NCI-H2196 treated with DMSO at 0.1 percent for 48 hours (cell line): ENCODE data around the gene CDH23.

Experiments used
- DNase-seq: peaks from one replicate; lab custom pipeline; 2025; ENCODE audit not compliant: unreplicated experiment; lab: John Stamatoyannopoulos, UW

Gene CDH23

DNA sequence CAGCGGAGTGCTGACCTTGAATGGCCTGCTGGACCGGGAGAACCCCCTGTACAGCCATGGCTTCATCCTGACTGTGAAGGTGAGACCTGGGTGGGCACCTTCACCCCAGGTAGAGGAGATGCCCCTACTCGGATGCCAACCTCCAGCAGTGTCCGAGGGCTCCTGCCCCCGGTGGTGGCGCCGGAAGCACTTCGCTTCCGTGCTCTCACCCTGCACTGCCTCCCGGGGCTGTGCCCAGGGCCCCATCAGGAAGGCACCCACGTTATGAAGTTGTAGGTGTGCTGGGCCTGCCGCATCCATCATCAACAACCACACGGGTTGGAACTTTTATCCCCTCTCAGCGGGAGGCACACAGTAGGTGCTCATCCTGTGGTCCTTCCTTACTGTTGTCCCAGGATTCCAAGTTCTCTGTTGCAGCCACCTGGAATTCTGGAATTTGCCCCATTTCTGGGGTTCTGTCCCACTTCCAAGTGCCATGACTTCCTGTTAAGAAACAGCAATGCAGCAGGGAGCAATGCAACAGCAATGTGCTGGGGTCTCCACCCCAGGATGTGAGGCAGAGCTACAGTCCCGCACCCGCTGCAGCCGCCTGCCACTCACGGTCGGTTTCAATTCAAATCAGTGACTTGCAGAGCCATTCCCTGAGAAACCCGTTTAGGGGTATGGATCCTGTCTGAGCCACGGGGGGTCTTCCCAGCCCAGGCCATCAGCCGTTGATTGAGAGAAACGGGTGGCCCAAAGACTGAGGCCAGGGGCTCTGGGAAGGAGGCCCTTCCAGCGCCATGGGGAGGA lies 219.0 kb downstream of the CDH23 start:
- no peak for DNase-seq

DNA sequence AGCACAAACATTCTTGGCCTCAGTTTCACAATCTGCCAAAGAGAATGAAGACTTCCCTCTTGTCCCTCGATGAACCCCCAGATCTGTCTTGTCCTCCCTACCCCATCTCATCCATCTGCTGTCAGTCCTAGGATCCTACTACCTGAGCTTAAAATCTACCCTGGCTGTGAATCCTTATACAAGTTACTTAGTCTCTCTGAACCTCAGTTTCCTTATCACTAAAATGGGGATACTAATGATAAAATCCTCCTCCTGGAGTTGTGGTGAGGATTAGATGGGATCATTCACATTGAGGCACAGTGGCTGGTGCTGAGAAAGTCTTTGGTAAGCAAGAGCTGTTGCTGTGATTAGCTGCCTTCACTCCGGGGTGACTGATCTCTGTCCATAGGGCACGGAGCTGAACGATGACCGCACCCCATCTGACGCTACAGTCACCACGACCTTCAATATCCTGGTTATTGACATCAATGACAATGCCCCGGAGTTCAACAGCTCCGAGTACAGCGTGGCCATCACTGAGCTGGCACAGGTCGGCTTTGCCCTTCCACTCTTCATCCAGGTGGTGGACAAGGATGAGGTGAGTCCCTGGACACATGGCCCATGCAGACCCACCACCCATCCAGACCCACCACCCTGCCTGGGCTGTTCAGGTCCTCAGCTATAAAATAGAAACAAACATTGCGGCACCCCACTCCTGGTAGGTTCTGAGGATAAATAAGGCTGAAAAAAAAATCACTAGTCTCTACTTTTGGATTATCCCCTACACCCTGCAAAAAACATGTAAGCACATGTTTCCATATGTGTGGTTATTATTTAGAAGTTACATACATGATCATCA lies 220.3 kb downstream of the CDH23 start:
- DNase-seq, result no peak

DNA sequence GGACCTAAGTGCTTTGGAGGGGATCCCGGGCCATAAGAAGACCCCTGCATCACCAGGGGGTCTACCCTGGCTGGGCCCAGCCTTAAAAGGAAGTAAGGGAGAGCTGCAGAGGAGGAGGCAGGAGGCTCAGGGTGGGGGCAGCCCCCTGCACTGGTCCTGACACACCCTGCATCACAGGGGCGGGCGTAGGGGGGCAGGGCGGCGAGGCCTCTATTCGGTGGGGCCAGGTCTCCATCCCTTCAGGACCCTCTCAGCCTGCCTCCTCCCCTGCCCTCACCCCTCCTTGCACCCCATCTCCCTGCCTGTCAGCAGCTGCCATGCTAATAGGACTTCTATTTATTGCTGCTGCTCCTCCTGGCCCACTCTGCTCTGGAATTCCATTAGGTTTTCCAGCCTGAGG lies 221.5 kb downstream of the CDH23 start:
- no peak for DNase-seq

DNA sequence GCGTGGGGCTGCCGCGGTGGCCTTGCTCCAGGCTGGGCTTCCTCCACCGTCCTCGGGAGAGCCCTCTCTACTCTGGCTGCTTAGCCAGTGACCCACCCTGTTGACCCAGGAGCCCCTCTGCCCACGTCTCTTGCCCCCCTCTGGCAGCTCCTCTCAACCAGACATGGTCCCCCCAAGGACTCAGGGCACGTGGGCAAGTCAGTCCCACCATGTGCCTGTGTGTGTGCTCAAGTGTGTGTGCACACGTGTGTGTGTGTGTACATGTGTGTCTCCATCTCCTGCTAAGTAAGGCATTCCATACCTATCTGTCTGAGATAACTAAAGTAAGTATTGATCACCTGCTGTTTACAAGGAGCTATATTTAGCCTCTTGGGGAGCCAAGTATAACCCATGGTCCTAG lies 221.9 kb downstream of the CDH23 start:
- no peak for DNase-seq

DNA sequence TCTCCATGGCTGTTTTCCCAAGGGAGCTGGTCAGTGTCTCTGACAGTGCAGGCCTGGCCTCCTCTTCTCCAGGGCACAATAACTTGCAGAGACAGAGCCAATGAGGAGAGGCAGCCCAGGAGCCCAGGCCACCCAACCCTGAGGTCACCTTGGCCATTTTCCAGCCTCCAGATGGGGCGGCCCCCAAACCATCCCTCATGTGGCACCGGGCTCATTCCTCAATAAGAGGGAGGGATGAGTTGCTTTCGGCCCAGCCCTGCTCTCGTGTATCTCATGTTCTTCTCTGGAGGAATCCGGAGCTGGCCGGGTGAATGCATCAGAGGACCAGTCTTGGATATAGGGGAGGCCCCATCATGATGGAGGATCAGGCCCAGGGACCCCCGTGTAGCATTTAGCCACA lies 223.9 kb downstream of the CDH23 start:
- no peak for DNase-seq

DNA sequence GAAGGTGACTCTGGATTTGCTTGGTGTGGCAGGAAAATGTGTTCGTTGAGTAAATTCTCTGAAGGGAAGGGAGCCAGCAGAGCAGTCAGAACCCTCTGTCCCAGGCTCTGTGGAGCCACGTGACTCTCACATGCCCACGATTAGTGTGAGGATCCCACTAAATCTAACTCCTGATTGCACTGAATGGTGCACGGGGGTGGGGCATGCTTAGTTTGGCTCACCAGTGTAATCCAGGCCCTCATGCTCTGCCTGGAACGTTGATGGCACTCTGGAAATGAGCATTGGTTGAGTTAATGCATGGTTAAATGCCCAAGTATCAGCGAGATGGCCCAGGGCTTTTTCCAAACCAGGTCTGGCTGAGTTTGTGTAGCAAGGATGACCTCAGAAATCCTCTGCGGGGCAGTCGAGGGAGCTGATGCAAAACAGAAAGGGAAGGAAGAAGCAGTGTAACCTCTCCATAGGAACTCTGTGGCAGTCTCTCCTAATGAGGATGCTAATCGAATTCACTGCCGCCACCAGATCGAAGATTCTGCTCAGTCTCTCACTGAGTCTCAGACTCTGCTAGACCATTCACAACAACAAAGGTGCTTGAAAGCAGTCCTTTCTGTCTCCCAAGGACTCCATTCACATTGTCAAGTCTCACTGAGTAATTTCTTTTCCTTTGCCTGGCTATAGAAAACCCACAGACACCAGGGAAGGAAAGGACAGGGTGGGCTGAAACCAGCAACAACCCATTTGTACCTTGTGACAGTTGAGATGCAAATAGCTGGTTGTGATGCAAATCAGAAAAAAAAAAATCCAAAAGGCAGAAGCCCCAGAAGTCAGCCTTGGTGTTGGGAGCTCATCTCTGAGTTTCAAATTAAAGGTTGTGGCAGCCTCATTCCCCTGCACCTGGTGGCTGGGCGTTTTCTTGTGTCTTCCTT lies 224.8 kb downstream of the CDH23 start:
- DNase-seq, result no peak

DNA sequence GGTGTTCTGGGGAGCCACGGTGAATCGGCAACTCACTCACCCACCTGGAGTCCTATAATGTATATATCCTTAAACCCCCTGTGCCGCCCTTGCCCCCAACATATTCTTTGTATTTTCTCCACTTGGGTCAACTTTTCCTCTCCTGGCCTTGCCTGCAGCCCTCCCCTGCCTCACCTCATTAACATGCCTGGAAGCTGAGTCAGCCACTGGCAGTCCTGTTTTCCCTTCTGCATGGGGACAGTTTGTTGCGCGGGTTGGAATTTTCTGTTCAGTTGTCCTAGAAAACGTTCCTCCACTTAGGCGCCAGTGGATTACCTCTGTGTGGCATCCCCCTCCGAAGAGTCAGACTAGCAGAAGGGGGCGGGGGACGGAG lies 225.4 kb downstream of the CDH23 start:
- no peak for DNase-seq

DNA sequence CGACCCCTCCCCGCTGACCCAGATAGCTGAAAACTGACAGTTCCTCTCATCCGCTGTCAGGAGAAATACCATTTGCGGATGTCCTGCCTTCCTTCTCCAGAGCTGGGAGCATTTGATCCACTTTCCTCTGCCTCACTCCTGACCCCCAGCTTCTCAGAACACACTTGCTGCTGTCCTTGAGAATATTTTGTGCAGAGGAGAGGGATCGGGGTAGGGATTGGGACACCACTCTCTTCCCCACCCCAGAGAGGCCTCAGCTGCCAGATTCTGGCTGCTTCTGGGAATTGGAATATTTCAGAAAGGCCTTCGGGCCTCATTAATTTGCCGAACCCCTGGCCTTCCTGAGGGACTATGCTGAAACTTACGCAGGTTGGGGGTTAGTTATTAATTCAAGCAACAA lies 225.9 kb downstream of the CDH23 start:
- DNase-seq, result no peak

DNA sequence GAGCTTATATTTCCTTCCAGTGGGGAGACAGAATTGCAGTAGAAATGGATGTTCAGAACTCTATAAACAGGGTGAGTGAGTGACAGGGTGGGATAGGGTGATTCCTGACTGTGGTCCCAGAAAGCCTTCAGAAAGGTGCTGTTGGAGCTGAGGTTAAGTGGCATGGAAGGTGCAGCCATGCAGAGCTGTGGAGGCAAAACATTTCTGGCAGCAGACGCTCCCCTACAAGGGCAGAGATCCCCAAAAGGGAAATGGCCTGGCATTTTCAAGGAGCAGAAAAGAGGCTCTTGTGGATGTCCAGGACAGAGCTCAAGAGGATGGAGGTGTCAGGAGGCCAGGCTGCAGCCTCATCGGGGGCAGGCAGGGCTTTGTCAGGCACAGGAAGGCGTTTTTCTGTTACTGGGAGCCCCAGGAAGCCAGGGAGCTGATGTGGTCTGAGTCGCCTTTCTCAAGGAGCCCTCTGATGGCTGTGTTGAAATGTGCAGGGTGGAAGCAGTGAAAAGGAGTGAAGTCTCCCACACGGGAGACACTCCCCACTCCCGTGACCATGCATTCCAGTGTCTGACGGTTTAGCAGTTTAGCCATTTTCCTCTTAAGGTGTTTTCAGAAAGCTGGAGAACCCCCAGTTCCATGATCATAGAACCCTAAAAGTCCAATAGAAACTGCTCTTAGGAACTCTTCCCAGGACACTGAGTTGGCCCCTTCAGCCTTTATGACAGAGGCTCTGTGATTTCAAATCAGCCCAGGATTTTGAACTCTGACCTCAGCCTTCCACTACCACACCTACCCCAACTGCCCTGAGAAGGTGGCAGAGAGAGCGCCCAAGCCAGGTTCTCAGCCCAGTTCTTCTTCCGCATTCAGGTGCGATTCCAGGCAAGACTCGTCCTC lies 226.6 kb downstream of the CDH23 start:
- no peak for DNase-seq

DNA sequence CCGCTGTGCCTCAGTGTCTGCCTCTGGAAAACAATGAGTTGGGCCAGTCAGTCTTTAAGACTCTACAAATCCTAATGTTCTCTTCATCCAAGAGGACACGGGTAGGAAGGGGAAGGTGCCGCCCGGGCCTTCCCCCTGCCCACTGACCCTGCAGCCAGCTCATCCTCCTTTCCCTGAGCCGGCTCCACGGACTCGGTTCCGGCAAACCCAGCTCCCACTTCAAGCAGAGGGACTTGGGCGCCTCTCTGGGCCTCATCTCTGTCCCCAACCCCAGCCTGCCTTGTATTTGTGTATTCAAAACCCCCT lies 227.2 kb downstream of the CDH23 start:
- no peak for DNase-seq

DNA sequence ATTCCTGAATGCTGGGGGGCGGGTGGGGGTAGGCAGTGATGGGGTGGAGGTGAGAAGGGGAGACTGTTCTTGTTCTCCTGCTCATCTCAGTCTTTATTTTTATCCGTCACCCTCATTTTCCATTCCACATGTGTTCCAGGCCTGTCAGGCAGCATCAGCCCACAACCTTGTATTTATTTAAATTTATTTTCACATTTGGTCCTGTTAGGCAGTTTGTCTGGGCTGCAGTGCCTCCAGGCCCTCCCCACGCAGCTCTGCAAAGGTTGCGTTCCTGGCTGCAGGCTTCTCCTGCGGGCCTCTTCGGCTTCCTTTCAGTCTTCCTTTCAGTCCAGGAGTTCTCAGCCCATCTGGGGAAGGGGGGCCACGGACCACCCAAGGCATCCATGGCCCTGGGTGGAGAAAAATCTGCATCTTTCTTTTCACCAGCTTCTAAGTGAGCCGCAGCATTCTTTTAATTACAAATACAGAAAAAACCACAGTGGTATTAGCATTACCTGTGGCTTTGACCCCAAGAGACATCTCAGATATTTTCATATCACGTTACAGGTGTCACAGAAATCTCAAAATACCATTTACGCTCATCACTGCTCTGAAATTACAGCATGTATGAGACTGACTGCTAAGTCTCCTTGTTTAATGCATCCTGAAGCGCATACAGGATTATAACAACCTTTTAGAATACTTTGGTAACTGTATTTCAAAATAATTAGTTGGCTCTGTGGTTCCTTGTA lies 228.9 kb downstream of the CDH23 start:
- DNase-seq, result no peak

DNA sequence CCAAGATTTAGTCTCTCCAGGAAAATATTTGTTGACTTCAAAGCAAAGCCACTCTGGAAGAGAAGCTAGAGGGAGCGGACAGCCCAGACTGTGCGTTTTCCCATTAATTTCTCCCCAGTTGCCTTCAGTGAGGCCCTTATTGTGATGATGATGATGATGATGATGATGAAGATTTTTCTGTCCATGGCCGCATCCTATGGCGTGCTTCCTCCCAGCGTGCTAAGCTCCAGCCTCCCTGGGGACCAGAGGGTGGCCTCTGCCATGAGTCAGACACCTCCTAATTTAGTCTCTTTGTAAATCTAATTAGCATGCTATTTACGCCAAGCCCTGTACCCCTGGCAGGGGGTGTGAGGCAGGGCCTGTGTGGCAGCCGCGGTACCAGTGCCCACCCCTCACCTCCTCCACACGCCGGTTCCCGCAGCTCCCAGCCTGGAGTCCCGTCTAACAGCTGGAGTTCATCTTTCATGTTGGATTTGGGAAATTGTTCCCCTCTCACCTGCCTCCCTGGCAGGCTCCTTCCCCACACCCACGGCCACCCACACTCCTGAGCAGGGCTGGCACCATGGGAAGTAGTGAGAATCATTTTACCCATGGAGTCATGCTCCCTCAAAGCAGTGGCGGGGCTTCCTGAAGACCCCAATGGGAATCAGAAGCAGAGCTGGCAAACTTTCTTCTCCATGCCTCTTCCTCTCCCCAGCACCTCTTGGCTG lies 230.7 kb downstream of the CDH23 start:
- DNase-seq, result no peak

DNA sequence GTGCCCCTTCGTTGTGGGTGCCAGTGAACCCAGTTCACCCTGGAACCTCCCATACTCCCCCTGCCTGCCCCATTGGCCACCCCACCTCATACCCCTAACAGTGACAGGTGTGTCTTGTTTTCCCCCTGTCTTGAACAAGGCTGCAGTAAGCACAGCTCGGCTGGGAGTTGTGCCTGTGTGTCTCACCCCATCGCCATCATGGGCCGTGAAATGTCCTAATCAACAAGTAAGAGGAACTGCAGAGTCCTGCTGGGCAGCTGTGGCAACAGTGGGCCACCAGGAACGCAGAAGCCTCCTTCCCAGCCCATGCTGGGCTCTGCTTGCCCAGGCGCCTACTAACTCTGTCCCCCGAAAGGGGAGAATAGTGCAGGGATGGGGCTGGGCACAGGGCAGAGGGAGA lies 231.2 kb downstream of the CDH23 start:
- DNase-seq, result no peak

DNA sequence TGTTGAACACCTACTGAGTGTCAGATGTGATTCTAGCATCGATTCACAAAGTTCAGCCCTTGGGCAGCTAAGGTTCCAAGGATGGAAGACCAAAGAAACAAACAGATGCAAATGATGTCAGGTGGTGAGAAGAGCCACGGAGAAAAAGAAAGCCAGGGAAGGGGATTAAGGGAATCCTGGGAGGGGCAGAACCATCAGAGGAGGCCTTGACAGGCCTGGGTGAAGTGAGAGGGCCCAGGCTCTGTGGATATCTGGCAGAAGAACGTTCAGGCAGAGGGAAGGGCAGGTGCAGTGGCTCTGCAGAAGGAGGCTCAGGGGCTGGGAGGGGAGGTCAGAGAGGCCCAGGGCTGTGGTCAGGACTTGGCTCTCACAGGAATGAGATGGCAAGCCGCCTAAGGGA lies 232.4 kb downstream of the CDH23 start:
- DNase-seq, result no peak

DNA sequence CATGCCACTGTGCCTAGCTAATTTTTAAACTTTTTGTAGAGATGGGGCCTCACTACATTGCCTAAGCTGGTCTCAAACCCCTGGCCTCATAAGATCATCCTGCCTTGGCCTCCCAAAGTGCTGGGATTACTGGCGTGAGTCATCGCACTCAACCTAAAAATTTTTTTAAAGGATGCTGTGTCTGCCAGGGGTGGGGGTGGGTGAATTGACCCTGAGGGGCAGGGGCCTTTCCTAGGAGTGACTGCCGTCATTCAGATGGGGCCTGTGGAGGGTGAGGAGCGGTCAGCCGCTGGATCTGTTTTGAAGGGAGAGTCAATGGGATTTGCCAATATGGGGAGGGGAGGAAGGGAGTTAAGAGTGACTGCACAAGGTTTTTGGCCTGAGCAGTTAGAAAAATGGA lies 233.4 kb downstream of the CDH23 start:
- no peak for DNase-seq

DNA sequence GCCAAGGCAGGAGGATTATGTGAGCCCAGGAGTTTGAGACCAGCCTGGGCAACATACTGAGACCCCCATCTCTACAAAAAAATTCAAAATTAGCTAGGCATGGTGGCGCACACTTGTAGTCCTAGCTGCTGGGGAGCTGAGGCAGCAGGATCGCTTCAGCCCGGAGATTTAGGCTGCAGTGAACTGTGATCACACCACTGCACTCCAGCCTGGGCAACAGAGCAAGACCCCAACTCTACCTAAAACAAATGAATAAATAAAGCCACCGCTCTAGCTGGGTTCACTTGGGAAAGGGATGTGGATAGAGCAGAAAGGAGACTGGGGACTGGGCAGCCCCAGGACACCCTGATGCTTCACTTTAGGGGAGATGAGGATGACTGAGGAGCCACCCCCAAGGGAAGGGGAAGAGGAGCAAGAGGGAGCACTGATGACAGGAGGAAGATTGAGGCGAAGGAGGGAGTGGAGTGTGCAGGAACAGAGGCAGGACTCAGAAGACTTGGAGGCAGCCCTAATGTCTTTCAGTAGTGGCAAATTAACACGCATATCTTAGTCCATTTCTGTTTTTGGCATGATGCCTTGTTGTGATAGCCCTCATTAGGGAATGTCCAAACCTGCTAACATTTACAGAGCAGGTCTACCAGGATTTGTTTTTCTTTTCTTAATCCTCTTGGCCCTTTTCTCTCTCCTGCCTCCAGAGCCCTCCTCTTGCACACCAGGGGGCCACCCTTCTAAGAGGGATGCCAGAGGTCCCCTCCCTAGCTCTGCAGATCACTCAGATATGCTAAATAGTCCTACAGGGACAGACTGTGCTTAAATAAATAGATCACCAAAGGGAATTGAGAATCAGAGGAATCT lies 234.5 kb downstream of the CDH23 start:
- no peak for DNase-seq

DNA sequence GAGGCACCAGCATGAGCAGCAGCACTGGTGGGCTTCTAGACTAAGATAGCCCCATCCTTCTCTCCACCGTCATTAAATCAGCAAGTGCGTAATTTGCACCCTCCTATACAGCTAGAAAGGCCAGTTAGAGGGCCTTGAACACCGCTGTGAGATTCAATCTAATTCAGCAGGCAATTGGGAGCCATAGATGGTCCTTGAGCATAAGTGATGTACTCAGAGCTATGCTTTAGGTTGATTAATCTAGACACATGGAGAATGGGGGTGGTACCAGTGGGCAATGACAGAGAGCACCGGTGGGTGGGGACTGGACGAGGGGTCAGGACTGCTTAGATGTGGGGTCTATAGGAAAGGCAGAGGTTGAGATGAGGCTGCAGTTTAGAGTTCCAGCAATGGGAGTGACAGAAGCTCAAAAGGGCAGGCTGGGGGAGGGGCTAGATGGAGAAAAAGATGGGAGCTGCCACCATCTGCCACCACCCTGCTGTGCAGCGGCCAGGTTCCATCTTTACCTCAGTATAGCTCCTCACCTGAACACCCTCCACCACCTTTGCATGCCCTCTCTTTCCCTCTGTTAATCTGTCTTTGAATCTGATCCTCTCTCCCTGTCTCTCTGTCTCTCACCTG lies 235.6 kb downstream of the CDH23 start:
- no peak for DNase-seq
